Hepatocyte (in vitro differentiated cells): Measurements from ENCODE around the gene CCL2. TPM values are rescaled to one million over a fixed set of nuclear protein-coding genes. Genes with fewer than 3 reads are reported as not detected.

ENCODE experiments used
- DNase-seq: peaks from one replicate; pipeline ENCODE4 v3.0.0-alpha.2; 2016; ENCODE audit warnings: low spot score
- H2AFZ ChIP-seq: fragments of 200-600 bp; sonication (generic); 2 replicates; pipeline ENCODE4 v1.6.0; 2016; ENCODE audit warnings: antibody characterized with exemption, mild to moderate bottlenecking
- H3K27ac ChIP-seq: fragments of 200-600 bp; sonication (generic); 2 replicates; pipeline ENCODE4 v1.5.1; 2016; ENCODE audit warnings: mild to moderate bottlenecking
- H3K27me3 ChIP-seq: fragments of 200-600 bp; sonication (generic); 2 replicates; pipeline ENCODE4 v1.6.1; 2016
- H3K36me3 ChIP-seq: fragments of 200-600 bp; sonication (generic); replicated peaks from 2 replicates; pipeline ENCODE4 v1.5.1; 2016; ENCODE audit warnings: low read depth; ENCODE audit not compliant: insufficient read depth
- H3K4me1 ChIP-seq: fragments of 200-600 bp; sonication (generic); 2 replicates; pipeline ENCODE4 v1.5.1; 2016; ENCODE audit warnings: mild to moderate bottlenecking, moderate library complexity; ENCODE audit not compliant: insufficient read depth
- H3K4me2 ChIP-seq: fragments of 200-600 bp; sonication (generic); 2 replicates; pipeline ENCODE4 v1.6.0; 2016
- H3K4me3 ChIP-seq: fragments of 200-600 bp; sonication (generic); 2 replicates; pipeline ENCODE4 v1.5.1; 2016; ENCODE audit warnings: mild to moderate bottlenecking
- H3K79me2 ChIP-seq: fragments of 200-600 bp; sonication (generic); 2 replicates; pipeline ENCODE4 v1.6.0; 2017; ENCODE audit warnings: mild to moderate bottlenecking
- H3K9me2 ChIP-seq: fragments of 200-600 bp; sonication (generic); replicated peaks from 2 replicates; pipeline ENCODE4 v1.6.0; 2017; ENCODE audit warnings: mild to moderate bottlenecking; ENCODE audit not compliant: insufficient read depth
- H3K9me3 ChIP-seq: fragments of 200-600 bp; sonication (generic); 2 replicates; pipeline ENCODE4 v1.5.1; 2016; ENCODE audit warnings: low read depth, mild to moderate bottlenecking
- H4K20me1 ChIP-seq: fragments of 200-600 bp; sonication (generic); 2 replicates; pipeline ENCODE4 v1.6.0; 2016; ENCODE audit warnings: mild to moderate bottlenecking; ENCODE audit not compliant: insufficient read depth, poor library complexity, severe bottlenecking
- EZH2 ChIP-seq: fragments of 200-600 bp; sonication (generic); IDR thresholded peaks from 2 replicates; pipeline ENCODE4 v1.6.1; 2016; ENCODE audit warnings: antibody characterized with exemption, mild to moderate bottlenecking, borderline replicate concordance
- EZH2phosphoT487 ChIP-seq: fragments of 200-600 bp; sonication (generic); IDR thresholded peaks from one replicate; pipeline ENCODE4 v1.6.1; 2018; ENCODE audit warnings: antibody characterized with exemption, mild to moderate bottlenecking, low read depth, moderate library complexity; ENCODE audit not compliant: unreplicated experiment, severe bottlenecking
- WGBS: methylation state at CpG from one replicate; pipeline ENCODE4 v1.1.6; 2016; ENCODE audit warnings: low lambda C conversion rate; ENCODE audit errors: missing lambda C conversion rate; 5-methylcytosine and 5-hydroxymethylcytosine counted together
- polyA plus RNA-seq: library from polyadenylated mRNA; unstranded; fragments of >200 nt; fragmentation: Nextera tagmentation; extraction: Ambion mirVana; gene quantifications from 2 replicates; pipeline ENCODE4 v1.2.1, GENCODE V29; 2016
- total RNA-seq: library from RNA; depleted of rRNA; stranded (reverse); fragments of >200 nt; gene quantifications from 2 replicates; pipeline ENCODE4 v1.2.3, GENCODE V29; 2014
- TF ChIP-seq, protein P1 (sequence below): fragments of 200-600 bp; sonication (generic); IDR thresholded peaks from 2 replicates; pipeline ENCODE4 v1.5.1; 2016; ENCODE audit warnings: antibody characterized with exemption, mild to moderate bottlenecking; ENCODE audit not compliant: poor library complexity

The CCL2 gene
- total and polyA plus RNA-seq, 2 experiments from 2014 or later, result 27.4 to 54.0 TPM

DNA sequence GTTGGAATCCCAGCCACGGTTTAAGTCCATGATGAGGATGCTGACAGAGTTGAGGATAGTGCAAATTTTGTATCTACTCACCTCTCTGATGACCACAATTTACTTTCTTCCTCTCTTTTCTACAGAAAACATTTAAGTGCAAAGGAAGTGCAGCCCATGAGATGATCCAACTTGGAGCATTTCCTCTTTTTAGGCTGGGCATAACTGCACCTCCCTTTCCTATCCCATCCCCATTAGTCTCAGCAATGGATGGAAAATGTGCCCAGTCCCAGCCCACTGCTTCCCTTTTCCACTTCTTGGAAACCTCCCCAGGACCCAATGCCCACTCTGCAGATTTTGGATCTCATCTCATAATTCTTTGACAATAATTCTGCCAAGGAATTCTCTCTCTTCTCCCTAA lies 47.6 kb downstream of the CCL2 start:
- no peaks in the 10 kb centered on the region for H4K20me1 ChIP-seq
- DNase-seq, result no peak
- 92% methylated on average over 1 of the region's 1 CpG for WGBS
- no peaks in the 10 kb centered on the region for H3K79me2 ChIP-seq
- H3K27ac ChIP-seq, result no peak overlapping the region
- H3K36me3 ChIP-seq, result no peaks in the 10 kb centered on the region
- H3K4me3 ChIP-seq, result no peak overlapping the region
- H3K9me3 ChIP-seq, result no peaks in the 10 kb centered on the region
- H2AFZ ChIP-seq, result no peak overlapping the region
- TF ChIP-seq EZH2phosphoT487 (no peak), EZH2 (no peak)
- TF ChIP-seq, protein P1, sequence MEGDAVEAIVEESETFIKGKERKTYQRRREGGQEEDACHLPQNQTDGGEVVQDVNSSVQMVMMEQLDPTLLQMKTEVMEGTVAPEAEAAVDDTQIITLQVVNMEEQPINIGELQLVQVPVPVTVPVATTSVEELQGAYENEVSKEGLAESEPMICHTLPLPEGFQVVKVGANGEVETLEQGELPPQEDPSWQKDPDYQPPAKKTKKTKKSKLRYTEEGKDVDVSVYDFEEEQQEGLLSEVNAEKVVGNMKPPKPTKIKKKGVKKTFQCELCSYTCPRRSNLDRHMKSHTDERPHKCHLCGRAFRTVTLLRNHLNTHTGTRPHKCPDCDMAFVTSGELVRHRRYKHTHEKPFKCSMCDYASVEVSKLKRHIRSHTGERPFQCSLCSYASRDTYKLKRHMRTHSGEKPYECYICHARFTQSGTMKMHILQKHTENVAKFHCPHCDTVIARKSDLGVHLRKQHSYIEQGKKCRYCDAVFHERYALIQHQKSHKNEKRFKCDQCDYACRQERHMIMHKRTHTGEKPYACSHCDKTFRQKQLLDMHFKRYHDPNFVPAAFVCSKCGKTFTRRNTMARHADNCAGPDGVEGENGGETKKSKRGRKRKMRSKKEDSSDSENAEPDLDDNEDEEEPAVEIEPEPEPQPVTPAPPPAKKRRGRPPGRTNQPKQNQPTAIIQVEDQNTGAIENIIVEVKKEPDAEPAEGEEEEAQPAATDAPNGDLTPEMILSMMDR, result no peak
- H3K27me3 ChIP-seq, result no peaks in the 10 kb centered on the region
- H3K4me2 ChIP-seq, result no peak overlapping the region
- no peaks in the 10 kb centered on the region for H3K9me2 ChIP-seq
- no peaks in the 10 kb centered on the region for H3K4me1 ChIP-seq

DNA sequence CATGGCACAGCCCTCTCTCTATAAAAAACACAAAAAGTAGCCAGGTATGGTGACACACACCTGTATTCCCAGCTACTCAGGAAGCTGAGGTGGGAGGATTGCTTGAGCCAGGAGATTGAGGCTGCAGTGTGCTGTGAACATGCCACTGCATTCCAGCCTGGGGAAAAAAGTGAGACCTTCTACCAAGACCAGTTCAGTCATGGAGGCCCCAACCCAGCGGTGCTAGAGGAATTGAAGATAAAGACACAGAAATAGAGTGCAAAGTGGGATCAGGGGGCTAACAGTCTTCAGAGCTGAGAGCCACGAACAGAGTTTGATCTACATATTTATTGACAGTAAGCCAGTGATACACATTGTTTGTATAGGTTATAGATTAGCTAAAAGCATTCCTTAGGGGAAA lies 48.5 kb downstream of the CCL2 start:
- no peak for TF ChIP-seq EZH2phosphoT487
- TF ChIP-seq EZH2, result no peak
- TF ChIP-seq, protein P1, result no peak
- H3K9me2 ChIP-seq, result no peaks in the 10 kb centered on the region

DNA sequence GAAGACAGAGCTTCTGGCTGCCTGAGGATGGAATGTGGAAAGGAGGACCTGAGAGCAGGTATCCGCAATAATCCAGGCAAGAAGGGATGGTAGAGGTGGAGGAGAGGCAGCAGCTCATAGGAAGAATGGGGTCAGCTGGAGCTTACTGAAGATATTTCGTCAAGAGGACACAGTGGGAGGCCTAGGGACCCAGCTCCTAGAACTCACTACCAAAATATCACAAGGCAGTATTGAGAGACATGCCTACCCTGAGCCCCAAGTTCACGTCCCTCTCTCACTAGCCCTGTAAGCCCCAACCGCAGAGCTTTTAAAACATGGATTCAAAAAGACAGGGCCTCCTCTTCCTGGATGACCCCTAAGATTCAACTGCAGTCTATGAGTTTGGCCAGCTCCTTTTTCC lies 50.0 kb downstream of the CCL2 start:
- Histone ChIP-seq H3K27ac (no peak overlapping the region), H3K79me2 (no peaks in the 10 kb centered on the region), H3K36me3 (no peaks in the 10 kb centered on the region), H3K9me3 (no peaks in the 10 kb centered on the region), H2AFZ (no peak overlapping the region), H3K9me2 (no peaks in the 10 kb centered on the region), H3K4me2 (no peak overlapping the region), H4K20me1 (no peaks in the 10 kb centered on the region), H3K4me1 (no peaks in the 10 kb centered on the region), H3K4me3 (no peak overlapping the region), H3K27me3 (no peaks in the 10 kb centered on the region)
- no peak for TF ChIP-seq EZH2
- TF ChIP-seq, protein P1, result no peak
- TF ChIP-seq EZH2phosphoT487, result no peak
- WGBS, result 84% methylated on average over 4 of the region's 4 CpGs
- DNase-seq, result no peak

More for the DNA sequence above, 48.5 kb downstream of the CCL2 start:
- Histone ChIP-seq H3K4me2 (no peak overlapping the region), H3K79me2 (no peaks in the 10 kb centered on the region), H3K4me3 (no peak overlapping the region), H3K27ac (no peak overlapping the region), H3K9me3 (no peaks in the 10 kb centered on the region), H3K36me3 (no peaks in the 10 kb centered on the region), H3K27me3 (no peaks in the 10 kb centered on the region), H3K4me1 (no peaks in the 10 kb centered on the region), H4K20me1 (no peaks in the 10 kb centered on the region), H2AFZ (no peak overlapping the region)
- whole genome bisulfite sequencing, result 70% methylated on average over 2 of the region's 2 CpGs
- DNase-seq, result no peak

DNA sequence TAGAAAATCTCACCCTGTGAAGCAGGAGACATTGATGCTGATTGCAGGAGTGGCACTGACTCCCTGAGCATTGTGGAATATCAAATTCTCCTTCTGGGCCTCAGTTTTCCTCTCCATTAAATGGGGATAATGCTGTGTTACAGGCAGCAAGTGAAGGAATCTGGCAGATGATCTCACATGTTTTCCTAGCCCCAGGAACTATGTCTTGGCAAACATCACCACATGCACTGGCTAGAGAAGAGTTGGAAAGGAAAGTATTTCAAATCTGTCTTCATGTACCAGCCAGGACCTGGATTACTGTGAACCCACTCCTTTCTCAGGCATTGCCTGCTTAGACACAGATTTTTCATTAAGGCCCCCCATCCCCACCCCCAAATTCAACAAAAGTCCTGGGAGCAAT lies 50.5 kb downstream of the CCL2 start:
- no peak overlapping the region for H2AFZ ChIP-seq
- H3K9me3 ChIP-seq, result no peaks in the 10 kb centered on the region
- no peaks in the 10 kb centered on the region for H3K9me2 ChIP-seq
- H3K79me2 ChIP-seq, result no peaks in the 10 kb centered on the region
- H3K27ac ChIP-seq, result no peak overlapping the region
- no peak for TF ChIP-seq EZH2
- TF ChIP-seq, protein P1, result no peak
- no peak for TF ChIP-seq EZH2phosphoT487
- H3K4me2 ChIP-seq, result no peak overlapping the region
- no peaks in the 10 kb centered on the region for H4K20me1 ChIP-seq
- H3K36me3 ChIP-seq, result no peaks in the 10 kb centered on the region
- H3K4me3 ChIP-seq, result no peak overlapping the region
- no peaks in the 10 kb centered on the region for H3K4me1 ChIP-seq
- H3K27me3 ChIP-seq, result no peaks in the 10 kb centered on the region
- no peak for DNase-seq
